ENCODE results near the gene DEGS2. TPM values are rescaled to one million over a fixed set of nuclear protein-coding genes. Genes with fewer than 3 reads are reported as not detected.

The DEGS2 gene
- total RNA-seq, 1 donor from 2014 or later, result 3.4 TPM

- no peak for DNase-seq (ENCODE audit: low spot score)
- ATAC-seq, result no peak
- intact Hi-C loops (cut with DNase I), result no loop called here
Observed at GRCh38 chr14:100152091-100152490, 7.4 kb downstream of the DEGS2 start.

GRCh38 chr14:100150932-100151587 is 8.4 kb downstream of the DEGS2 start:
- ATAC-seq, result no peak
- DNase-seq (ENCODE audit: low spot score), result no peak
- intact Hi-C loops (cut with DNase I), result no loop called here

- no peak for ATAC-seq
- DNase-seq (ENCODE audit: low spot score), result no peak
- intact Hi-C loops (cut with DNase I), result no loop called here
Observed at GRCh38 chr14:100149851-100150611, 9.4 kb downstream of the DEGS2 start.

DNA sequence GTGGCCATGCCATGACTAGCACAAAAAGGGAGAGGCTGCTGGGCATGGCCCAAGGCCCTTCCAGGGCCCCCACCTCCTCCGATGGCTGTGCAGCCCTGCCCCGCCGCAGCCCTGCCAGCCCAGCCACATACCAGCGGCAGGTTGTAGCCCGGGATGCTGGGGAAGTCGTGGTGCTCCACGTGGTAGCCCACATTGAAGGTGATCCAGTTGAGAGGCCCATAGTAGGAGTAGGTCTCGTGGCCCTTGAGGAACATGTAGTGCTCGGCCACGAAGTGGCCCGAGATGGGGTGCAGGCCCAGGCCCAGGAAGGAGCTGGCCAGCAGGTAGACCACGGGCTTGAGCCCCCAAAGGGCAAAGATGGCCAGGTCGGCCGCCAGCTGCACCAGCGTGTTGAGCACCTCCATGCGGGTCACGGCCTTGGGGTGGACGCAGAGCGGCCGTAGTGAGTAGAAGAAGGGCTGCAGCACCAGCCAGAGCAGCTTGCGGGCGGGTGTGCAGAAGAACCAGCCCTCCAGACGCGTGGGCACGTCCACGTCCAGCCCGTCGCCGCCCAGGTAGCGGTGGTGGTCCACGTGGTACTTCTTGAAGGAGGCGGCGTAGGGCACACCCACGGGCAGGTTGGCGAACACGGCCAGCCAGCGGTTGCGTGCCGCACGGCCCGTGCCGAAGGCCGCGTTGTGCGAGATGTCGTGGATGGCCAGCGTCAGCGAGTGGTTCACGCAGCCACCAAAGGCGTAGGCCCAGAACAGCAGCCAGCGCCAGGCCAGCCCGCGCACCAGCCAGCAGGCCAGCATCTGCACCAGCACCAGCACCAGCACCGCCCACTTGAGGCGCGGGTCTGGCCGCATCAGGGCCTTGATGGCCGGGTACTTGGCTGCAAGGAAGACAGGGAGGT is 10.4 kb downstream of the DEGS2 start:
- DNase-seq (ENCODE audit: low spot score), result no peak
- ATAC-seq, result no peak

DNA sequence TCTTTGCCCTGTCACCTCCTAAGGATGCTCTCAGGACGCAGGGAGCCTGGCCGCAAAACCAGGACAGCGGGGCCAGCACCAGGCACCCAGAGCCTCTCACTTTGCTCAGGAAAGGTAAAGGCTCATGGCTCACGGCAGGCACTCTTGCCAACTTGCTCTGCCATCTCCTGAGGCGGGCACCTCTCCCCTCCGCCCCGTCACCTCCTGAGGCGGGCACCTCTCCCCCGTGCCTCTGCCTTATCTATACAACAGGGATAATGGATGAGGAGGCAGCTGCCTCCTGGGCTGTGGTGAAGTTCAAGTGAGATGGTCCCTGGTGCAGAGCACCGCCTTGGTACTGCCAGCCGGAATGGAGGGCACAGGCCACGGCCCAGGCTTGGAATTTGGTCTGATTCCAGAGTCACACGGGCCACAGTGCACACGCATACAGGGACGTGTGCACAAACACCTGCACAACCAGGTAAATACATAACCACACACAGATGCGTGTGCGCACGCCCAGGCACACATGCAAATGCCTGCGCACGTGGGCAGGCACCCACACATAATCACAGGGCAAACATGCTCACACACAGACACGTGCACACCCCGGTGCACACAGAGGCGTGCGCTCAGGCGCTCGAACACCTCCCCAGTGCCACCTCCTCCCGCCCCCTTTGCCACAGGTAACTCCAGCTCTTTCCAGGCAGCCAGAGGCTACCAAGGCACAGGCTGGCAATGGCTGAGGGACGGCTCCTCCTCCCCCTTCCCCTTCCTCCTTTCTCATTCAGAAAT is 11.6 kb downstream of the DEGS2 start:
- ATAC-seq, result no peak
- intact Hi-C loops (cut with DNase I), result no loop called here
- no peak for DNase-seq (ENCODE audit: low spot score)

More for the DNA sequence above, 10.4 kb downstream of the DEGS2 start:
- intact Hi-C loops (cut with DNase I), result no loop called here

DNA sequence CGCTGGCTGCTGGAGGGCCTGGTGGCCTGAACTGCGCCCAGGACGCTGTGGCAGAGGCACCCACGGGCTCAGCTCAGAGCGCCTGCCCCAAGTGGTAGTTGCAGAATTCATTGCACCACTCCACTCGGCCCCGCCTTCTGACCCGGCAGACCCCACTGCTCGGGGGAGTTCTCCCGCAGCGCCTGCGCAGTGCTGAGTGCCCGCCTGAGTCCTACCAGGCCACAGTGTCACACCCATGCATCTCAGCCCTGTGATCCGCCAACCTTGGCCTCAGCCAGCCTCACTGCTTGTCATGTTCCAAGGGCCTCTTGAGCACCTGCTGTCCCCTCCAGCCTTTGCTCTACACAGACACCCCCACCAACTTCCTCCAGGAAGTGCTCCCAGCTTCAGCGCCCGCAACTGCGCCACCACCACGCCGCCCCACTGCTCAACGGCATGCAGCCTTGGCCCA is 12.2 kb downstream of the DEGS2 start:
- DNase-seq (ENCODE audit: low spot score), result no peak
- intact Hi-C loops (cut with DNase I), result no loop called here
- ATAC-seq, result no peak

GRCh38 chr14:100146531-100147091 is 12.8 kb downstream of the DEGS2 start:
- intact Hi-C loops (cut with DNase I), result no loop called here
- ATAC-seq (no peak), DNase-seq (ENCODE audit: low spot score) (no peak)

DNA sequence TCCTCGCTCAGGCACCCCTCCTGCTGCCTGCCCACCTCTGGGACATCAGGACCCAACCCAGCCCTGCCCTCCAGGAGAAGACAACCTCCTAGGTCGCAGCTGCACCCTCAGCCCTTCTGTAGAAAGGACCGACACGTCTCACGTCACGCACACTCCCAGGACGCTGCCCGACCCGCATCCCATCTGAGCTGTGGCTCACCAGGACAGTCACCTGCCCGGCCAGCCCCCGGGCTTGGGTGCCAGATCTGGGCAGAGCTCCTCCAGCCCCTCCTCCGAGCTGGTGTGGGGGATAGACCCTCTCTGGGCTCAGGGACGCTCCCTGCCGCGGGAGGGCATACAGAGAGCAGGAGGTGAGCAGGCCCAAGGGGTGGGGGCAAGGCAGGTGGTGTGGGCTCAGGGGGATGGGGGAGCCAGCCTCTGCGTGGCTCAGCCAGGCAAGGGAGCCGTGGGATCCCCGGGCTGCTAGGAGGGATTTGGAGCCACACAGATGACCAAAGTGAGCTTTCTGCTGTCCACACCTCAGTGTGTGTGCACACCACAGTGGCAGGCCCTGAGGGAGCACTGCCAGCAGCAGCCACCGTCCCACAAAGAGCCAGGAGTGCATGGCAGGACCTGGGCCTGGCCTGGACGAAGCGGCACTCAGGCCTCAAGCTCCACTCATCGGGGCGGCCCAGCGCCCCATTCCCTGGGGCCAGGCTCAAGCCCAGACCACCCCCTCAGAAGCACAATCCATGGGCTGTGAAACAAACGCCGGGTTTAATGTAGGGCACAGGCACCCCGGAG is 13.6 kb downstream of the DEGS2 start:
- no peak for ATAC-seq
- no peak for DNase-seq (ENCODE audit: low spot score)
- intact Hi-C loops (cut with DNase I), result no loop called here

GRCh38 chr14:100144996-100145646 is 14.3 kb downstream of the DEGS2 start:
- no peak for DNase-seq (ENCODE audit: low spot score)
- intact Hi-C loops (cut with DNase I), result no loop called here
- peak; percentile 8 for ATAC-seq

DNA sequence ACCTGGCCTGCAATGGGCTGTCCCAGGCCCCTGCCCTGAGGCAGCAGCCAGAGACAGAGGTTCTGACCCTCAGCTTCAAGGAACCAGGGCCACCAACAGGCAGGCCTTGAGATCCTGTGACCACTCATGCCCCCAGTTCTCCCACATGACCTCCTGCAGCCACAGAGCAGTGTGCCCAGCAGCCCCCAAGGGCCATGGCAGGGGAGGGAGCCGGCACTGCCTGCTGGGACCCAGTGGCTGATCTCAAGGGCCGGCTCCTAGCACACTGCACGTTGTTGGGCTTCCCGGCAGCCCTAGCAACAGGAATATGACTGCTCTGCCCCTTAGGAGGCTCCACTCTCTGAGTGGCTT is 14.8 kb downstream of the DEGS2 start:
- ATAC-seq (no peak), DNase-seq (ENCODE audit: low spot score) (no peak)
- intact Hi-C loops (cut with DNase I), result no loop called here

DNA sequence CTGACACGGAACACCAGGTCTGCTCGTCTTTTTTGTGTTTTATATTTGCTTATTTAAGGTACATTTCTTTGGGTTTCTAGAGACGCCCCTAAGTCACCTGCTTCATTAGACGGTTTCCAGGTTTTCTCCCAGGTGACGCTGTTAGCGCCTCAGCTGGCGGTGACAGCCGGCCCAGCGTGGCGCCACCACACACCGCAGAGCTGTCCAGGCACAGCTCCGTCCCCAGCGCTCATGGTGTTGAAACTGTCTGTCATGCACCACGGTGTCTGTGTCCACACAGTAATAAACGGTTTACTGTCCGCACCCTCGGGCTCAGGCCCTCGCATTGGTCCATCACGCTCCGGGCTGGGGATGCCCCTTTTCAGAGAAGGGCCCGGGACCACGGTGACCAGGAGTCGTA is 15.5 kb downstream of the DEGS2 start:
- intact Hi-C loops (cut with DNase I), result no loop called here
- DNase-seq (ENCODE audit: low spot score) (no peak), ATAC-seq (no peak)

- ATAC-seq (no peak), DNase-seq (ENCODE audit: low spot score) (no peak)
- intact Hi-C loops (cut with DNase I), result no loop called here
Observed at GRCh38 chr14:100143523-100143922, 15.9 kb downstream of the DEGS2 start.

- DNase-seq (ENCODE audit: low spot score) (no peak), ATAC-seq (peak; percentile 20)
- intact Hi-C loops (cut with DNase I), result no loop called here
Observed at GRCh38 chr14:100142073-100143040, 17.1 kb downstream of the DEGS2 start.

DNA sequence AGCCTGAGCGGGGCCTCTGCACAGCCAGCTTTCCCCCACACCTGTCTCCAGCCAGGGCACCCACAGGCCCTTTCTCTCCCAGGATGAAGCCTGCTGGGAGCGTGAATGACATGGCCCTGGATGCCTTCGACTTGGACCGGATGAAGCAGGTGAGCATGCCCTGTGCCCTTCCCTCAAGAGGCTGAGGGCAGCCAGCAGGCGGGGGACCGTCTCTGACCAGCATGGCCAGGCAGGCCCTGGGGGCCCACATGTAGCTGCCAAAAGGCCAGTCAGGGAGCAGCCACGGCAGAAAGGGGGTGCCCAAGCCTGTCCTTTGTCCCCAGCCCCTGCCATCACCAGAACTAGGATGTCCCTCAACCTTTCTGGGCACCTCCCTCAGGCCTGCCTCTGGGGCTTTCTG is 18.3 kb downstream of the DEGS2 start:
- DNase-seq (ENCODE audit: low spot score) (no peak), ATAC-seq (no peak)
- intact Hi-C loops (cut with DNase I), result no loop called here

DNA sequence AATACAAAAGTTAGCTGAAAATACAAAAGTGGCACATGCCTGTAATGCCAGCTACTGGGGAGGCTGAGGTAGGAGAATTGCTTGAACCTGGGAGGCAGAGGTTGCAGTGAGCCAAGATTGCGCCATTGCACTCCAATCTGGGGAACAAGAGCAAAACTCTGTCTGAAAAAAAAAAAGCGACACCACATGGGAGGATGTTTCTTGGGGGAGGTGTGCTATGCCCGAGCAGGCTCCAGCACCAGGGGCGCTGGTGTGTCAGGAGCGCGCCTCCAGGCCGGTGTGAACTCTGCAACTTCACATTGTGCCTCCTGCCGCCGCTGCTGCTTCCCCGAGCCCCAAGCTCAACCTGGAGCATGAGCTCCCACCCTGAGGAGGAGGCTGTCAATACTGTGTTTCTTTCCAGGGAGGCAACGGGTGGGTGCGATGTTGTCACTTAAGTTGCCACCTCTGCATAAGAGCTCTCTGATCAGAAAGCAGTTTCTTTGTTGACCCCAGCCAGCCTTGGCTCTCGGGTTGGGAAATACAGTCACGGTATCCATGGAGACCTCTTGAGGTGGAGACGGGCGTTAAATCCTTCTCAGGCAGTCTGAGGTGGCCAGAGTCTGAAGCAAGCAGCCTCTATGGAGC is 18.9 kb downstream of the DEGS2 start:
- intact Hi-C loops (cut with DNase I), result no loop called here
- ATAC-seq (no peak), DNase-seq (ENCODE audit: low spot score) (no peak)

- DNase-seq (ENCODE audit: low spot score) (no peak), ATAC-seq (no peak)
- intact Hi-C loops (cut with DNase I), result no loop called here
Observed at GRCh38 chr14:100138955-100139354, 20.5 kb downstream of the DEGS2 start.

Data from sciatic nerve (tissue), 2 donors.